GM21367 (cell line): ENCODE measurements around the gene CLDN15.
"Not testable (repeated sequence)": the region's sequence is repeated elsewhere in the genome, so short reads cannot be mapped to it uniquely, and the experiment has no call there.

Source experiments
- ATAC-seq: cut with Tn5 transposase; IDR thresholded peaks from one replicate; pipeline ENCODE4 v1.9.1; 2021; ENCODE audit not compliant: unreplicated experiment

Gene CLDN15

DNA sequence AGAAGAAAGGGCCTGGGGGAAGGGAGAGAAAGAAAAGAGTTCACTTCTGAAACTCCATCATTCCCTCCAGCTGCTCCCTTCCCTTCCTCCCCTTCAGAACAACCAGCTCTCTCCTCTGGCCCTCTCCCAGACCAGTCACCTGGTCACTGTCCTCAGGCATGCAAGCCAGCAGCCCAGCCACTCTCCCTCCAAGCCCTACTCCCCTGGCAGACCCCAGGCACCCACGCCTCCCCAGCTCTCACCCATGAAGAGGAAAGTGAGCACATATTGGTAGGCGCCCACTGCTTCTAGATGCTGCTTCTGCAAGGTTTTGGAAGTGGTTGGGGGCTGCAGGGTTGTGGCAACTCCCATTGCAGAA, 37.1 kb downstream of the CLDN15 start:
- ATAC-seq, result no peak

DNA sequence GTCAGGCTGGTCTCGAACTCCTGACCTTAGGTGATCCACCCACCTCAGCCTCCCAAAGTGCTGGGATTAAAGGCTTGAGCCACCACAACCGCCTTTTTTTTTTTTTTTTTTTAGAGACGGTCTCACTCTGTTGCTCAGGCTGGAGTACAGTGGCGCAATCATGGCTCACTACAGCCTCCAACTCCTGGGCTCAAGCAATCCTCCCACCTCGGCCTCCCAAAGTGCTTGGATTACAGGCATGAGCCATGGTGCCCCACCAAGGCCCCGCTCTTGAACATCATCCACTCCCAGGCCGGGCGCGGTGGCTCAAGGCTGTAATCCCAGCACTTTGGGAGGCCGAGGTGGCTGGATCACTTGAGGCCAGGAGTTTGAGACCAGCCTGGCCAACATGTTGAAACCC, 38.1 kb downstream of the CLDN15 start:
- ATAC-seq, result not testable (repeated sequence)

DNA sequence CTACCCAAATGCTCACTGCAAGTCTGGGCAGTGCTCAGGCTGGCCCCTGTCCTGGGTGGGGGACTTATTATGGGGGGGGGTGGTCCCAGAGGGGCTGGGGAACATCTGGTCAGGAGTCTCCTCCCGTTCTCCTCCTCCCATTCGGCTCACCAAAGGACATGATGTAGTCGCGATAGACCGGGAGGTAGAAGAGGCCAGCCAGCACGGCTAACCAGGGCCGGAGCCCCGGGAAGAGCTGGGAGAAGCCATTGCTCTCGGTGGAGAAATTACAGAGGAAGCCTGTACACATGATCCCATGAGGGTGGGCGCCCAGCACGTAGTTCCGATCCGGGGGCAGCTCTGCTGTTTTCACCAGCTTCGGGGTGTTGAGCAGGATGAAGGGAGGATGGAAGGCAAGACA, 39.1 kb downstream of the CLDN15 start:
- ATAC-seq, result no peak

DNA sequence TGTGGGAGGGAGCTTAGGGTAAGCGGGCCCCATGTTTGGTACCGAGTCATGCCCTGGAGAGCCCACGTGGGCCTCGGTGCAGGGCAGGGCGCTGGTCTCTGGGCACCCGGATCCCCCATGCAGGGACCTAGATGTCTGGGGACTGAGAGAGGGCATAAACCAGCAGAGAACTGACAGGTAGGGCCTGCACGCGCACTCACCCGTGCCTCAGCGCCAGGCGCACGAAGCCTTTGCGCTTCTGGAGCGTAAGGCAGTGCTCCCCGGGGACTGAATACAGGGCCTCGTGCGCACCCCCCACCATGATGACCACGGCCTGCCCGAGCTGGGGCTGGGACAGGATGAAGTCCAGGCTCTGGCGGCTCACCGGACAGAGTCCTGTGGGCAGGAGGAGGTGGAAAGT, 39.6 kb downstream of the CLDN15 start:
- no peak for ATAC-seq

DNA sequence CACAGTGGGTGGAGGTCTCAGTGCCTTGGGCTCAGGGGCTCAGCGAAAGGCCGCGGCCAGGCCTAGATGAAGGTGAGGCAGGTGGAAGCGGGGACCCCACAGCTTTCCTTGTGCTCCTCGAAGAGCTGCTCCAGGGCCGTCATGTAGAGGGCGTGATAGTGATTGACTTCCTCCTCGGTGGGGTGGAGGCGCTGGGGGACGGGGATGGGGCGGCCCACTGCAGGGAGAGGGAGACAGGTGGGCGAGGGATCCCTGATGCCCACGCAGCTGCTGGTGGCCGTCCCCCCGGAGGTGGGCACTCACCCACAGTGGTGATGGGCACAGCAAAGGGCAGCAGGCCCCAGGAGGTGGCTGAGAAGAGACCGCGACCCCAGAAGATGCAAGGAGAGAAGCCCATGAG, 41.7 kb downstream of the CLDN15 start:
- ATAC-seq, result no peak

DNA sequence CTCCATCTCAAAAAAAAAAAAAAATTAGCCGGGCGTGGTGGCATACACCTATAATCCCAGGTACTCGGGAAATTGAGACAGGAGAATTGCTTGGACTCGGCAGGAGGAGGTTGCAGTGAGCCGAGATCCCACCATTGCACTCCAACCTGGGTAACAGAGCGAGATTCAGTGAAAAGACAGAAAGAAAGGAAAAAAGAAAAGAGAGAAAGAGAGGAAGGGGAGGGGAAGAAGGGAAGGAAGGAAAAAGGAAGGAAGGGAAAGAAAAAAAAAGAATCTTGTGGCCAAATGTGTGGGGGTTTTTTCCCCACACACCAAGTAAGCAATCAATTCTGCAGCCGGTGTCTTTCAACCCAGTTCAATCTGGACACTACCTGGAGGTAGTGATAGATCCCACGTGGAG, 48.5 kb downstream of the CLDN15 start:
- no peak for ATAC-seq

DNA sequence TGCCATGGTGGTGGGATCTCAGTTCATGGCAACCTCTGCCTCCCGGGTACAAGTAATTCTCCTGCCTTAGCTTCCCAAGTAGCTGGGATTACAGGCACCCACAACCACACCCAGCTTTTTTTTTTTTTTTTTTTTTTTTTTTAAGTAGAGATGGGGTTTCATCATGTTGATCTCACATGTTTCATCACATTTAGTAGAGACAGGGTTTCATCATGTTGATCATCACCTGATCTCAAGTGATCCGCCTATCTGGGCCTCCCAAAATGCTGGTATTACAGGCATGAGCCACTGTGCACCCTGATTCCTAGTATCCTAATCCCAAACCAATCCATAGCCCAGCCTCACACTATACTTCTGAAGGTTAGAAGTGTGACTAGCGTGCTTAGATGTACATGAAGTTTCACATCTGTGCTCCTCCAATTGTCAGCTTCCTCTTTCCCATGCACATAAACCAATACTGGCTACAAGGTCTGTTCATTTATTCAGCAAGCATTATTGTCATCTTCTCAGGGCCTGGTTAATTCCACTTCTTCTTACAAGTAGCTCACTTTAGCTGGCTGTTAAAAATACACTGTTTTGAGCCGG, 50.7 kb downstream of the CLDN15 start:
- no peak for ATAC-seq

DNA sequence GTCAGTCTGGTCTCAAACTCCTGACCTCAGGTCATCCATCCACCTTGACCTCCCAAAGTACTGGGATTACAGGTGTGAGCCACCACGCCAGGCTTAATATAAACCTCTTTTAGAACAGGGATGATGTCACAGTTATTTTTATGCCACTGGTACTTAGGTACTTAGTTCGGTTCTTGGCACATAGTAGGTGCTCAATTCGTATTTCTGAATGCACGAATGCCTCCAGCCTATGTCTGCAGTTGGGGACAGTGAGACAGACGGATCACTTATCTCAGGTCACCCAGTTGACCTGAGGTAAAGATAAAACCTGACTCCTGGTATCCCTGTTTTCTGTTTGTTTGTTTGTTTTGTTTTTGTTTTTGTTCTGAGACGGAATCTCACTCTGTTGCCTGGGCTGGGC, 51.4 kb downstream of the CLDN15 start:
- no peak for ATAC-seq

DNA sequence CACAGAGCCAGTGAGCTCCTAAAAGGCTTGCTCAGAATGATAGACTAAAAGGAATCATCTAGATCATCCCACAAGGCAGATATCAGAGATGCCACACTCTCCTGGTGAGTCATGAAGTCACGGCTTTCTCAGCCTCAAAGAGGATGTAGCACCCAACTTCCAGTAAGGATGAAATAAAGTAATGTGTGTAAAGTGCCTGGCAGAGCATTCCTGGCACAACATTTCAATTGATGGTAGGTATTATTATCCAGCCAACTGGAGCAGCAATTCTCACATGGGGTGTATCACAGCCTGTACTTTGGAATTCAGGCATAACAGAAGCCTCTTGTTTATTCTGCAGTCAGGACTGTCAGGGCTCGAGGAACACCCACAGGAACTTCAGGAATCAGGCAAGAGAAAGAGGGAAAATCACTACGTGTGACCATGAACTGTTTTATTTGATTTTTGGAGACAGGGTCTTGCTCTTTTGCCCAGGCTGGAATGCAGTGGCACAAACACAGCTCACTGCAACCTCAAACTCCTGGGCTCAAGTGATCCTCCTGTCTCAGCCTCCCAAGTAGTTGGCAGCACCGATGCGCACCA, 52.3 kb downstream of the CLDN15 start:
- ATAC-seq, result no peak
